Esophagus muscularis mucosa (tissue), 2 donors: ENCODE results near the gene LYVE1.

Source experiments
- EP300 ChIP-seq: sonication (generic); formaldehyde crosslinking; IDR thresholded peaks from one replicate; pipeline ENCODE4 v1.6.1; 2017; ENCODE audit warnings: antibody characterized with exemption
- POLR2A ChIP-seq: fragments of 450-650 bp; IDR thresholded peaks from one replicate; pipeline ENCODE4 v1.6.1; 2017; ENCODE audit warnings: antibody characterized with exemption, moderate library complexity, mild to moderate bottlenecking, low read depth

DNA sequence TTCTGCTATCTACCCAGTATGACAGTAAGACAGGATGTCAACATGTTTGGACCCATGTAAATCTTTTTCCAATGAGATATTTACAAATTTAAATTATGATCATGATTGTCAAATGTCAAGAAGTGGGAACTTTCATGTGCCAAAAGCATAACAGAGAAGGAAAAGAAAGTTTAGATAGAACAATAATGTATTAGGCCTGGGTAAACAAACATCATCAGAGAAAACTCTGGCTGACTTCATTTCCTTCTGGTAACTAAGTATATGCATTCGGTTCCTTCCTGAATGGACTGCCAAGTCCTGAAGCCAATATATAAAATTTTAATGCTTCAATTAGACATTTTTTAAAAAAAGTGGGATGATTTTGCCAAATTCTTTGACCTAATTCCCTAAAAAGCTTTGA is 44.0 kb downstream of the LYVE1 start:
- TF ChIP-seq EP300 (no peak), POLR2A (no peak)
